Left lung (tissue), 10 donors: ENCODE data around the gene GPRIN1. TPM values are rescaled to one million over a fixed set of nuclear protein-coding genes. Genes with fewer than 3 reads are reported as not detected.
A peak's percentile ranks its signal among the peaks of the same experiment; 100 is the strongest.

Experiments
- ATAC-seq: fragments of 200-7000 bp; cut with Tn5 transposase; one replicate; pipeline ENCODE4 v1.9.1; 2020; ENCODE audit warnings: moderate library complexity
- DNase-seq, 4 donors: peaks; one replicate each; pipeline ENCODE4 v3.0.0-alpha.2; 2013 to 2020
- H3K27ac ChIP-seq, 2 donors: fragments of 200-600 bp; sonication (generic) in 1 of 2; one replicate each; pipeline versions ENCODE4 v1.5.0 to v1.8.0; 2020 to 2021
- H3K27me3 ChIP-seq, 2 donors: fragments of 200-600 bp; sonication (generic) in 1 of 2; one replicate each; pipeline versions ENCODE4 v1.5.0 to v1.8.0; 2020 to 2021
- H3K36me3 ChIP-seq, 2 donors: fragments of 200-600 bp; sonication (generic) in 1 of 2; one replicate each; pipeline versions ENCODE4 v1.5.0 to v1.8.0; 2020 to 2021
- H3K4me1 ChIP-seq, 2 donors: fragments of 200-600 bp; one replicate each; pipeline ENCODE4 v1.8.0; 2021
- H3K4me3 ChIP-seq, 2 donors: fragments of 200-600 bp; sonication (generic) in 1 of 2; one replicate each; pipeline versions ENCODE4 v1.5.0 to v1.8.0; 2020 to 2021; ENCODE audit warnings: mild to moderate bottlenecking in 1 of 2
- H3K9me3 ChIP-seq, 2 donors: fragments of 200-600 bp; sonication (generic) in 1 of 2; one replicate each; pipeline versions ENCODE4 v1.5.0 to v1.8.0; 2020 to 2021
- intact Hi-C, 2 donors: fragments of 100-400 bp; cut with DNase I; formaldehyde crosslinking; loops; one replicate each; pipeline versions ENCODE4 v1.11.2 to v1.14.2; 2022
- polyA plus RNA-seq, 6 donors: library from polyadenylated mRNA; unstranded; fragments of 120-200 nt; gene quantifications; one replicate each; pipeline ENCODE4 v1.2.1, GENCODE V29; 2013; ENCODE audit not compliant: insufficient read length in 6 of 6
- total RNA-seq, 2 donors: library from RNA; stranded (reverse); fragmentation: NEBNext Ultra II Directional; extraction: Animal tissue kit (Norgen Biotek cat#: 25700); gene quantifications; one replicate each; pipeline ENCODE4 v1.2.1, GENCODE V29; 2021
- TF ChIP-seq, protein P1 (sequence below), 2 donors: fragments of 200-600 bp; sonication (generic) in 1 of 2; IDR thresholded peaks; one replicate each; pipeline versions ENCODE4 v1.5.0 to v1.8.0; 2021; ENCODE audit warnings: antibody characterized with exemption in 2 of 2
- donor health status: DM: no; HTN: yes; CAD: no.
- donor health status: DM: no; HTN: no; CAD: no.

GPRIN1 gene
- total and polyA plus RNA-seq, 8 donors: 0.70 to 2.6 (median 1.1) TPM

DNA sequence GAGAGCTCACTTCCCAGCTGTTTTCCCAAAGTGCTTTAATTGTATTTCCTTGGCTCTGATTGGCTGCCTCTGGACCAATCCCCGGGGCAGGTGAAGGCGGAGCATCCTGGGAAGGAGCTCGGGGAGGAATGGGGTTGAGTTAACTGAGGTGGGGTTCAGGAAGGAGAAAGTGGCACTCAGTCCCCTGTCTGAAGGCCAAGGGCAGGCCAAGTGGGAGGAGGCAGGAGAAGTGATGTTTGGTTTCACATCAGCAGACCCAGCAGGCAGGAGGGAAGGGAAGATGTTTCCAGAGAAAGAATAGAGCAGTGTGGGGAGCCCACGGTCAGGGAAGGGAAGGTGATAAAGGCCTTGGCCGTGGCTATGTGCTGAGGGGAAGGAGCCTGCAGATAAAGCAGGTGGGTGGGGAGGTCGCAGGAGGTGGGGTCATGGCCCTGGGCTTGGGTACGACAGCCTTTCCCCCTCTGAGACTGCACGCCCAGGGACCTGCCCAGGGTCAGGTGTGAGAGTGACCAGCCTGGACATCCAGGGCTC lies 40.5 kb upstream of the GPRIN1 start:
- intact Hi-C loops: no loop called here
- no peak for DNase-seq
- ATAC-seq: no peak
- no peak overlapping the region for H3K27ac ChIP-seq
- H3K4me1 ChIP-seq: peaks cover 14 to 17% of the 10 kb centered on the region in 2 donors
- no peaks in the 10 kb centered on the region for H3K27me3 ChIP-seq
- no peak overlapping the region for H3K4me3 ChIP-seq
- TF ChIP-seq, protein P1, sequence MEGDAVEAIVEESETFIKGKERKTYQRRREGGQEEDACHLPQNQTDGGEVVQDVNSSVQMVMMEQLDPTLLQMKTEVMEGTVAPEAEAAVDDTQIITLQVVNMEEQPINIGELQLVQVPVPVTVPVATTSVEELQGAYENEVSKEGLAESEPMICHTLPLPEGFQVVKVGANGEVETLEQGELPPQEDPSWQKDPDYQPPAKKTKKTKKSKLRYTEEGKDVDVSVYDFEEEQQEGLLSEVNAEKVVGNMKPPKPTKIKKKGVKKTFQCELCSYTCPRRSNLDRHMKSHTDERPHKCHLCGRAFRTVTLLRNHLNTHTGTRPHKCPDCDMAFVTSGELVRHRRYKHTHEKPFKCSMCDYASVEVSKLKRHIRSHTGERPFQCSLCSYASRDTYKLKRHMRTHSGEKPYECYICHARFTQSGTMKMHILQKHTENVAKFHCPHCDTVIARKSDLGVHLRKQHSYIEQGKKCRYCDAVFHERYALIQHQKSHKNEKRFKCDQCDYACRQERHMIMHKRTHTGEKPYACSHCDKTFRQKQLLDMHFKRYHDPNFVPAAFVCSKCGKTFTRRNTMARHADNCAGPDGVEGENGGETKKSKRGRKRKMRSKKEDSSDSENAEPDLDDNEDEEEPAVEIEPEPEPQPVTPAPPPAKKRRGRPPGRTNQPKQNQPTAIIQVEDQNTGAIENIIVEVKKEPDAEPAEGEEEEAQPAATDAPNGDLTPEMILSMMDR (IDR thresholded peaks at IDR 0.05): no peak
- H3K9me3 ChIP-seq: no peaks in the 10 kb centered on the region
- peaks cover 0 to 31% of the 10 kb centered on the region in 2 donors for H3K36me3 ChIP-seq

- Histone ChIP-seq H3K27ac (peak overlapping the region in 1 of 2 donors; percentile 77), H3K4me1 (peaks cover 14 to 17% of the 10 kb centered on the region in 2 donors), H3K27me3 (no peaks in the 10 kb centered on the region), H3K9me3 (no peaks in the 10 kb centered on the region), H3K36me3 (peaks cover 0 to 14% of the 10 kb centered on the region in 2 donors), H3K4me3 (peak overlapping the region; percentile 68 to 72)
- TF ChIP-seq, protein P1 (IDR thresholded peaks at IDR 0.05): no peak
- DNase-seq (no peak), ATAC-seq (no peak)
- intact Hi-C loops: no loop called here
Observed at GRCh38 chr5:176648474-176649194, 38.7 kb upstream of the GPRIN1 start.

- Histone ChIP-seq H3K27ac (peak overlapping the region; percentile 44 to 77), H3K36me3 (peaks cover 0 to 7% of the 10 kb centered on the region in 2 donors), H3K27me3 (no peaks in the 10 kb centered on the region), H3K9me3 (no peaks in the 10 kb centered on the region), H3K4me3 (peak overlapping the region; percentile 68 to 72), H3K4me1 (peaks cover 14 to 17% of the 10 kb centered on the region in 2 donors)
- DNase-seq: peak; percentile 43 to 84 (median 67)
- intact Hi-C loops: no loop called here
- ATAC-seq: peak; percentile 11
- TF ChIP-seq, protein P1 (IDR thresholded peaks at IDR 0.05): no peak
Observed at GRCh38 chr5:176647843-176648473, 38.0 kb upstream of the GPRIN1 start.

DNA sequence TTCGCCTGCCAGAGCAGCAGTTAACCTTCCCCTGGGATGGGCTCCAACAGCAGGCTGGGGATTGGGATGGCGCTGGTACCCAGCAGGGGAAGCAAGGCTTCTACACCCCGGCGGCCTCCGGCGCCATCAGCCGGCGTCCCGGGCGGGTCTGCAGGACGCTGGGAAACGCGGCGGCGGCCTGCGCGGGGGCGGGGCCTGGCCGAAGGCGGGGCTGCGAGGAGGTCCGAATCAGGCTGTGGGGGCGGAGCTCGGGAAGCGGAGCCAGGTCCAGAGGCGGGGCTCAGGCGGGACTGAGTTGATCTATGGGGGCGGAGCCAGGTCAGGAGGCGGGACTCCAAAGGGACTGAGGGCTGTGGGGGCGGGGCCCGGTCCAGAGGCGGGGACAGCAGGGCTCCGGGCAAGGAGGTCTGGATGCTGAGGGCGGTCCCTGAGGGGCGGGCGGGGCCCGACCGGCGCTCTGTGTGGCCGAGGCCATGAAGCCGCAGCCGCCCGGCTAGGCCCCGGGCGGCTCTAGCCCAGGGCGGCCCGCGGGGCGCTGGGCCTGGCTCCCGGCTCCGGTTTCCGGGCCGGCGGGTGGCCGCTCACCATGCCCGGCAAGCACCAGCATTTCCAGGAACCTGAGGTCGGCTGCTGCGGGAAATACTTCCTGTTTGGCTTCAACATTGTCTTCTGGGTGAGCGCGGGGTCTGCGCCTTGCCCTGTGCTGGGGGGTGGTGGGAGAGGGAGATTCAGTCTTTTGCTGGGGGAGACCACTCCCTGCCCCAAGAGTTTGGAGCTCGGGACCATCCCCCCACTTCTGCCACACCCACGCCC lies 37.3 kb upstream of the GPRIN1 start, which contains the start of gene TSPAN17:
TSPAN17 (plus strand) TSS at position 455 of the 813 bp plus-strand sequence; CDS start at position 587, 132 bp downstream.
- Histone ChIP-seq H3K27me3 (no peaks in the 10 kb centered on the region), H3K36me3 (peaks cover 0 to under 1% of the 10 kb centered on the region in 2 donors), H3K27ac (peak within 1 kb of the TSS; percentile 44 to 77), H3K4me3 (peak within 1 kb of the TSS; percentile 68 to 72), H3K4me1 (peaks cover 14 to 17% of the 10 kb centered on the region in 2 donors), H3K9me3 (no peaks in the 10 kb centered on the region)
- ATAC-seq (peak; percentile 97), DNase-seq (peak; percentile 100)
- TF ChIP-seq, protein P1 (IDR thresholded peaks at IDR 0.05): no peak
- intact Hi-C loops: no loop called here
